ENCODE results near the gene CD47. TPM values are rescaled to one million over a fixed set of nuclear protein-coding genes. Genes with fewer than 3 reads are reported as not detected.
A peak's percentile ranks its signal among the peaks of the same experiment; 100 is the strongest.

CD47 gene
- total and polyA plus RNA-seq, 2 of the 13 experiments (the other 11 are each of a cell fraction or from before 2014, with no cell fraction given), result 3.3 to 6.5 TPM

DNA sequence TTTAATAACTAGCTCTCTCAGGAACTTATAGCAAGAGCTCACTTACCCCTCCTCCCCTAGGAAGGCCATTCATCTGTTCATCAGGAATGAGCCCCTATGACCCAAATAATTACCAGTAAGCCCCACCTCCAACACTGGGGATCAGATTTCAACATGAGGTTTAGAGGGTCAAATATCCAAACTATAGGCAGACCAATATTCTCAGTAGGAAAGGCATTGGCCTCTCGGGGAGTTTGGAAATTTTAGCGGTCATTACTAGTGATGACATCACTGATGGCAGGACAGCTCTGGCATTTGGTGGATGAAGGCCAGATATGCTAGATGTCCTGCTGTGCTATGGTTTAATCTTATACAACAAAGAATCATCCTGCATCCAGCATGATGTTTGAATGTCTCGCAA is 15.2 kb upstream of the CD47 start:
- Histone ChIP-seq H3K9me3 (ENCODE audit: low read length) (no peaks in the 10 kb centered on the region), H4K20me1 (ENCODE audit: insufficient read depth, low read length) (no peaks in the 10 kb centered on the region), H3K4me1 (ENCODE audit: insufficient read depth, low read length) (peaks cover 20% of the 10 kb centered on the region), H3K27ac (ENCODE audit: extremely low read length, insufficient read depth, low read length) (no peak overlapping the region), H3K9ac (ENCODE audit: insufficient read depth, low read depth, low read length) (no peak overlapping the region), H3K79me2 (ENCODE audit: insufficient read depth, low read length) (no peaks in the 10 kb centered on the region), H3K4me3 (replicated peaks in 1 of 3; ENCODE audit: insufficient read depth in 1 of 3, low read depth in 2 of 3, low read length in 3 of 3) (no peak overlapping the region), H3K27me3 (ENCODE audit: control insufficient read depth in 1 of 2, insufficient read depth in 2 of 2, low read length in 2 of 2) (peaks cover 0 to 6% of the 10 kb centered on the region in 2 experiments; a peak in 1 of 5 replicates), H3K36me3 (replicated peaks in 1 of 2; ENCODE audit: control insufficient read depth in 1 of 2, insufficient read depth in 2 of 2, low read length in 2 of 2) (no peaks in the 10 kb centered on the region), H3K4me2 (ENCODE audit: low read depth, low read length) (no peak overlapping the region), H2AFZ (ENCODE audit: low read length) (no peak overlapping the region)
- BruUV-seq (replicated peaks), result no TSS peak
- TF ChIP-seq PAXIP1 (CRISPR knock-in tag; conservative IDR thresholded peaks at IDR 0.05) (no peak), REPIN1 (CRISPR knock-in tag; IDR thresholded peaks at IDR 0.05; ENCODE audit: borderline replicate concordance, low read depth) (no peak), CREB1 (IDR thresholded peaks at IDR 0.05) (peak; percentile 38; the same call in 1 of the 2 replicates), CREB1 (CRISPR knock-in tag; IDR thresholded peaks at IDR 0.05) (no peak), ATF7 (IDR thresholded peaks at IDR 0.05) (peak; percentile 23; the same call in 1 of the 2 replicates), ATF7 (CRISPR knock-in tag; IDR thresholded peaks at IDR 0.05) (no peak), ZNF75D (CRISPR knock-in tag; IDR thresholded peaks at IDR 0.05; ENCODE audit: borderline replicate concordance) (no peak)
- TF ChIP-seq, protein P1, sequence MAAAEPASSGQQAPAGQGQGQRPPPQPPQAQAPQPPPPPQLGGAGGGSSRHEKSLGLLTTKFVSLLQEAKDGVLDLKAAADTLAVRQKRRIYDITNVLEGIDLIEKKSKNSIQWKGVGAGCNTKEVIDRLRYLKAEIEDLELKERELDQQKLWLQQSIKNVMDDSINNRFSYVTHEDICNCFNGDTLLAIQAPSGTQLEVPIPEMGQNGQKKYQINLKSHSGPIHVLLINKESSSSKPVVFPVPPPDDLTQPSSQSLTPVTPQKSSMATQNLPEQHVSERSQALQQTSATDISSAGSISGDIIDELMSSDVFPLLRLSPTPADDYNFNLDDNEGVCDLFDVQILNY (CRISPR knock-in tag; conservative IDR thresholded peaks at IDR 0.05), result no peak
- 87% methylated on average over 3 of the region's 3 CpGs for whole genome bisulfite sequencing (ENCODE audit: low lambda C conversion rate)
- intact Hi-C loops (cut with micrococcal nuclease; ENCODE audit: unreplicated experiment), result no loop called here
- no peak for ATAC-seq
- in situ Hi-C loops (cut with HindIII; ENCODE audit: extremely low pct_ligation_motif_present, low pct_unique_long_range_greater_than_20kb), result no loop called here
- FAIRE-seq, result no peak
- DNase-seq (ENCODE audit: low spot score), result no peak
- ChIA-PET CTCF (ENCODE audit: low intra/inter-chr PET ratio, low total read pairs) (no interaction called here), POLR2A (no interaction called here)
